GM20431 (cell line): ENCODE measurements around the gene NFIA.
"Not testable (repeated sequence)": the region's sequence is repeated elsewhere in the genome, so short reads cannot be mapped to it uniquely, and the experiment has no call there.

Experiments
- in situ Hi-C: fragments of 300-500 bp; cut with MseI, MboI; formaldehyde crosslinking; loops from one replicate; pipeline ENCODE4 v1.15.0; 2020; ENCODE audit warnings: low sequenced_read_pairs; ENCODE audit not compliant: unreplicated experiment

The NFIA gene

GRCh38 chr1:61259379-61260148 lies 177.2 kb downstream of the NFIA start:
- in situ Hi-C loops: no loop called here

- in situ Hi-C loops: no loop called here
These were observed 177.8 kb downstream of the NFIA start for GRCh38 chr1:61260171-61260570.

GRCh38 chr1:61261595-61261994 lies 179.2 kb downstream of the NFIA start:
- in situ Hi-C loops: no loop called here

GRCh38 chr1:61263905-61264824 lies 181.8 kb downstream of the NFIA start:
- in situ Hi-C loops: no loop called here

GRCh38 chr1:61264825-61265242 lies 182.5 kb downstream of the NFIA start:
- in situ Hi-C loops: no loop called here

- in situ Hi-C loops: no loop called here
These were observed 183.3 kb downstream of the NFIA start for GRCh38 chr1:61265665-61266064.

- in situ Hi-C loops: no loop called here
These were observed 184.4 kb downstream of the NFIA start for GRCh38 chr1:61266738-61267137.

GRCh38 chr1:61268546-61269240 lies 186.3 kb downstream of the NFIA start:
- in situ Hi-C loops: no loop called here

GRCh38 chr1:61269602-61270001 lies 187.2 kb downstream of the NFIA start:
- in situ Hi-C loops: no loop called here

GRCh38 chr1:61270107-61270506 lies 187.7 kb downstream of the NFIA start:
- in situ Hi-C loops: no loop called here

GRCh38 chr1:61270761-61271411 lies 188.5 kb downstream of the NFIA start:
- in situ Hi-C loops: no loop called here

- in situ Hi-C loops: no loop called here
These were observed 189.0 kb downstream of the NFIA start for GRCh38 chr1:61271412-61271789.

GRCh38 chr1:61273167-61273705 lies 190.9 kb downstream of the NFIA start:
- in situ Hi-C loops: no loop called here

- in situ Hi-C loops: no loop called here
These were observed 191.5 kb downstream of the NFIA start for GRCh38 chr1:61273861-61274260.

- in situ Hi-C loops: no loop called here
These were observed 192.6 kb downstream of the NFIA start for GRCh38 chr1:61274939-61275338.

- in situ Hi-C loops: no loop called here
These were observed 193.9 kb downstream of the NFIA start for GRCh38 chr1:61276246-61276645.

GRCh38 chr1:61277121-61277690 lies 194.8 kb downstream of the NFIA start:
- in situ Hi-C loops: no loop called here

GRCh38 chr1:61278503-61278902 lies 196.1 kb downstream of the NFIA start:
- in situ Hi-C loops: not testable (repeated sequence)

GRCh38 chr1:61278966-61279365 lies 196.6 kb downstream of the NFIA start:
- in situ Hi-C loops: no loop called here

- in situ Hi-C loops: no loop called here
These were observed 197.2 kb downstream of the NFIA start for GRCh38 chr1:61279570-61279969.
